Retinal pigment epithelial cell (primary cell): ENCODE data around the gene CLDN15.

ENCODE experiments used
- DNase-seq: peaks from one replicate; pipeline ENCODE4 v3.0.0-alpha.2; 2010; ENCODE audit warnings: low read depth
- H3K4me3 ChIP-seq: 2 replicates; pipeline ENCODE4 v1.5.1; 2011; ENCODE audit warnings: mild to moderate bottlenecking, low read length, control low read depth, moderate library complexity
- CTCF ChIP-seq: conservative IDR thresholded peaks from 2 replicates; pipeline ENCODE4 v1.5.1; 2011; ENCODE audit warnings: low read depth, low read length, control low read depth, inconsistent platforms

CLDN15 gene

GRCh38 chr7:101226721-101227120, 10.9 kb downstream of the CLDN15 start:
- no peak for DNase-seq
- TF ChIP-seq CTCF, result no peak
- no peak overlapping the region for H3K4me3 ChIP-seq

GRCh38 chr7:101225650-101226049, 12.0 kb downstream of the CLDN15 start:
- TF ChIP-seq CTCF, result no peak
- no peak overlapping the region for H3K4me3 ChIP-seq
- DNase-seq, result no peak

DNA sequence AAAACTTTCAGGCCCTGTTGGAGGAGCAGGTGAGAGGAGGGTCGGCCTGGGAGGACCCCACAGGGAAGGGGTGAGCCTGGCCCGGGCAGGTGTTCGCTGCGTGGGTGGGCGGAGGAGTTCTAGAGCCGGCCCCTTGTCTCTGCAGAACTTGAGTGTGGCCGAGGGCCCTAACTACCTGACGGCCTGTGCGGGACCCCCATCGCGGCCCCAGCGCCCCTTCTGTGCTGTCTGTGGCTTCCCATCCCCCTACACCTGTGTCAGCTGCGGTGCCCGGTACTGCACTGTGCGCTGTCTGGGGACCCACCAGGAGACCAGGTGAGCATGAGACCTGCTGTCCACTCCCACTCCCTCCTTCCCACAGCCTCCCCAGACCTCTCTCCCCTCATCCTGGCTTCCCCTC, 14.1 kb downstream of the CLDN15 start:
- no peak for TF ChIP-seq CTCF
- H3K4me3 ChIP-seq, result no peak overlapping the region
- no peak for DNase-seq

DNA sequence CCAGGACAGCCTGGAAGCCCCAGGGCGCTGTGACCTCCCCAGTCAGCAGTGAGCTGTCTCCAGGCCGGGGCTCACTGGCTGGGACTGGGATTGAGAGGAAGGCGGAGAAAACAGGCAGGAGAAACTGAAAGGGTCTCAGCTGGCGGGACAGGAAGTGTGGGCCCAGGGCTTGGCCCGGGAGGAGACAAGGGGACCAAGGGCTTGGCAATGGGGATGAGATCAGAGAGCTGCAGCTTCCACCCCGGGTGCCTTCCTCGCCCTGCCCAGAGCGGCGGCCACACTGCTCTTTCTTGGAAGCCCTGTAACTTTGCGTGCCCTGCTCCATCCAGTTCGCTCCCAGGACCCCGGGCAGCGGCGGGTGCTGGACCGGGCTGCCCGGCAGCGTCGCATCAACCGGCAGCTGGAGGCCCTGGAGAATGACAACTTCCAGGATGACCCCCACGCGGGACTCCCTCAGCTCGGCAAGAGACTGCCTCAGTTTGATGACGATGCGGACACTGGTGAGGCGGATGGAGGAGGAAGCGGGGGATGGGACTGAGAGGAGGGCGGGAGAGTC, 15.2 kb downstream of the CLDN15 start:
- no peak for DNase-seq
- no peak for TF ChIP-seq CTCF

DNA sequence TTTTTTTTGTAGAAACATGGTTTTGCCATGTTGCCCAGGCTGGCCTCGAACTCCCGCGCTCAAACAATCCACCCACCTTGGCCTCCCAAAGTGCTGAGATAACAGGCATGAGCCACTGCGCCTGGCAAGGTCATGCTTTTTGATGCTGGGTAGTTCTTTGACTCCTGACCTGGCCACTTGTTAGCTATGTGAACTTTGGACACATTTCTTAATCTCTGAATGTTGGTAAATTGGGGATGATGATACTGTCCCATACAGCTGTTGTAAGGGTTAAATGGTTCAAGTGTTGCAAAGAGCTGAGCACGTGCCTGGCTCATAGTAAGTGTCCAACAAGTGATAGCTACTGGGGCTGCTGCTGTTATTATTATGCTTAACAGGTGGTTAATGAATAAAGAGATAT, 17.3 kb downstream of the CLDN15 start:
- no peak overlapping the region for H3K4me3 ChIP-seq
- no peak for DNase-seq
- no peak for TF ChIP-seq CTCF

More for the DNA sequence above, 15.2 kb downstream of the CLDN15 start:
- H3K4me3 ChIP-seq, result no peak overlapping the region

DNA sequence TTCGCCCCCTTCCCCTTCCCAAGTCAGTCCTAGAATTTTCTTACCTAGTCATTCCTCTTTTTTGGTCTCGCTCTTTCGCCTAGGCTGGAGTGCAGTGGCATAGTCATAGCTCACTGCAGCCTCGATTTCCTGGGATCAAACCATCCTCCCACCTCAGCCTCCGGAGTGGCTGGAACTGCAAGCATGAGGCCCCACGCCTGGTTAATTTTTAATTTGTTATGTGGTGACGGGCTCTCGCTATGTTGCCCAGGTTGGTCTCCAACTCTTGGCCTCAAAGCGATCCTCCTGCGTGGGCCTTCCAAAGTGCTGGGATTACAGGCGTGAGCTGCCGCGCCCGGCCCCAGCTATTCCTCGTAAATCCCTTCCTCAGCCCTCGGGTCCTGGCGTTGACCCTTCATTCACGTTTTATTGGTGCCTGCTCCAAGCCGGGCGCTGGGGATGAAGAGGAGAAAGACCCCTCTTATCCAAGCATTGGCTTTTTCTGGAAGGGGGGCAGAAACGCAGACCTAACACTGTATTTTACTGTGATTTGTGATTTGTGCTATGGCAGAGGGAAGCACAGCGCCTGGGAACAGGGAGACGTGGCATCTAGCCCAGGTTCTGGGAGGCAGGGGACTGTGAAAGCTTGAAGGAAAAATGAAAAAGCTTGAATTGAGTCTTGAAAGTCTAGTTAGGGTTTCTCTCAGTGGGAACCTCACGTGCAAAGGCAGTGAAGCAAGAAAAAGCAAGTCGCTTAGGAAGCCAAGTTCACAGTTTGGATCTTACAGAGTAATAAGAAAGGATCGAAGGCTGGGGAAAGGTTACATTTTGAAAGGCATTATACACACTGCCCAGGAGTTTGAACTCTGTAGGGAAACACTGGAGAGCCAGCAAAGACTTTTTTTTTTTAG, 19.1 kb downstream of the CLDN15 start:
- DNase-seq, result no peak
- peak overlapping the region; percentile 96 for H3K4me3 ChIP-seq
- TF ChIP-seq CTCF, result no peak
